NCI-H446 treated with DMSO at 0.1 percent for 48 hours (cell line): Measurements from ENCODE around the gene ULK4.
A peak's percentile ranks its signal among the peaks of the same experiment; 100 is the strongest.

Experiments used
- DNase-seq: peaks from one replicate; lab custom pipeline; 2025; lab: John Stamatoyannopoulos, UW

The ULK4 gene

DNA sequence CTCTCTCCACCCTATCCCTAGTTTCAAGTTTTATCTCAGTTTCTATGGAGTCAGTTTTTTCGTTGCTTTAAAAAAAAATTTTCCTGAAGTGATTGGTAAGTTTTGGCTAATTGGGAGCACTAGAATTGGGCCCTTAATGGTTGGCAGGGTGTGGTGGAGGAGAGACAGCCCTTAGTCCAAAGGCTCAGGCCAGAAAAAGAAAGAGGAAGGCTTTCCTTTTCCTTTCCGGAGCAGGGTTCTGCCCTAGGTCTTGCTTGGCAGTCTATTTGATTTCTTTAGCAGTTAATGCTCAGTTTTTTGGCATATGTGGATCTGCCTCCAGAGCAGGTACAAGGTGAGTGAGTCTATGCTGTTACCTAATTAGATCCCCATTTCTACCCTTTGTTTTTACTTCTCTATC lies 739.9 kb downstream of the ULK4 start:
- DNase-seq = no peak

DNA sequence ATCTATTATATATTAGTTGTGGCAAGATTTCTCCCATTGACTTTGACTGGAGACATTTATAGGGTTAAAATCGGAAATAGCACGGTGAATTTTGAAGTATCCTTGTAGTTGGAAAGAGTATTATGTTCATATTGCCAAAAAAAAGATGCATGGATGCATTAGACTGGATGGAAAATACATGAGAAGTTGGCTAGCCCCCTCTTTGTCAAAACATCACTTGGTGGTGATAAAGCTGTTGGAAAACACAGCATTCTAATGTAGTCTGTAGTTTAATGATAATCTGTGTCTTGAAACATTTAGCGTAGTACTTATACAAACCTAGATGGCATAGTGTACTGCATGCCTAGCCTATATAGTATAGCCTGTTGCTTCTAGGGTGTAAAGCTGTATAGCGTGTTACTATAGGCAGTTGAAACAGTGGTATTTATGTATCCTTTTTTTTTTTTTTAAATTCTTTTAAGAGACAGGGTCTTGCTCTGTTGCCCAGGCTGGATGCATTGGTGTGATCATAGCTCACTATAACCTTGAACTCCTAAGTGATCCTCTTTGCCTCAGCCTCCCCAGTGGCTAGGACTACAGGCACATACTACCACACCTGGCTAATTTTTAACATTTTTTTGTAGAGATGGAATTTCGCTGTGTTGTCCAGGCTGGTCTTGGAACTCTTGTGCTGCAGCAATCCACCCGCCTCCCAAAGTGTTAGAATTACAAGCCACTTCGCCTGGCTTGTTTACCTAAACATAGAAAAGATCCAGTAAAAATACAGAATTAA lies 740.8 kb downstream of the ULK4 start:
- DNase-seq = peak; percentile 1

DNA sequence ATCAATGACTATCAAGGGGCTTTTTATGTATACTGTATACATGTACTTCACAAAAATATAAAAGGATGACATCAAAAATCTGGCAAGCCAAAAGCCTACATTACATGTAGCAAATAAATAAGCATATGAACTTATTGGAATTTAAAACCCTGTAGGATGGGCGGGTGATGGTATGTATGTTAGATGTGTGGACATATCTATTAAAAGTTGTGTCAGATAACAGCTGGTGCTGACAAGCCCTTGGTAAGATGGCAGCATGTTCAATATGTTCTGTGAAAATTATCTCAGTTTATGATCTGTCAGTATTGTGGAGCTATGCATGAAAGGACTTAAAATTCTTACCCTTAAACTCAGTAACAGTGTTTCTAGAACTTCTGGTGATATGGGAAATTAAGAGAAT lies 742.5 kb downstream of the ULK4 start:
- no peak for DNase-seq

DNA sequence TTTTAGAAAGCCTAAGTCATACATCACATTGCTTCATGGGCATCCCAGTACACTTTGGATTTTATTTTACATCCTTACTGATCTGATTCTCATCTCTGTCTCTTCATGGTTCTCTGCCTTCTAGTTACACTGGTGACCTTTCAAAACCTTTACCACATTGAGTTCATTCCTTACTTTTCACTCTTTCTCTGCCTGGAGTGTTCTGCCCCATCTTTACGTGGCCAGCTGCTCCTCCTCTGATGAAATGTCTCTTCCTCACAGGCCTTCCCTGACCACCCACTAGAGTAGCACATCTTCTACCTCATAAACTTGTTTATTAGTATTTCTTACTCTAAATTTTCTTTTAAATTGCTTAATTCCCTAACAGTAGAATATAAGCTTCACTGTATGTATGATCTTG lies 744.9 kb downstream of the ULK4 start:
- DNase-seq = no peak

DNA sequence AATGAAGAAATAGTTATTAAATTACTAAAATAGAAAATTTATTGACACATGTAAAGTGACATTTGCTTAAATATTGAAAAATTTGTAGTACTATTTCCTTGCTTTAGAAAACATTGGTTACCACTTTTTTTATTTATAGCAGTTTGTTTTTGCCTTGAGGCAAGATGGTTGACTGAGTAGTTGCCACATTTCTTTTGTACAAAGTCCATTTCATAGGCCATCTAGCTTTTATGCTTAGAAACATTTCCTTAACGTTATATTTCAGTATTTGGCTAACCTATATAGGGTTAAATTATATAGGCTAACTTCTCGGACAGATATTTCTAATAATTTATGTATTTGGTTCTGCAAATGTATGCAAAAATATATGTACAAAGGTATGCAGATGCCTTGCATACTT lies 745.5 kb downstream of the ULK4 start:
- DNase-seq = no peak

DNA sequence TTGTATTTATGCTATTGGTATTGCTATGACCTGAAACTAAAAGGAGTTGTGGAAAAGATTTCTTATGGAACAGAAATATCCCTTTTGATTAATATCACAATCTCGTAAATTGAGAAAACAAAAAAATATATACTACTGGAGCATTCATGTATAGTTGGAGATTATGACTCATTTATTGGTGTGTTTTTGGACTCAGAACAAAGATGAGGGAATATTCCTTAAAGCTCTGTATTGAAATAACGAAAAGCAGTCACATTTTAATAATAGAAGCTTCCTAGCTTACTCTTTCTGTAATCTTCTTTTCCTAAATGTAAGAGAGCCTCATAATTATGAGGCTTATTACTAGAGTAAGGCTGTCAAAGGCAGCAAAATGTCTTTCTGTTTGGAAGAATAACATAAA lies 748.3 kb downstream of the ULK4 start:
- DNase-seq = no peak

DNA sequence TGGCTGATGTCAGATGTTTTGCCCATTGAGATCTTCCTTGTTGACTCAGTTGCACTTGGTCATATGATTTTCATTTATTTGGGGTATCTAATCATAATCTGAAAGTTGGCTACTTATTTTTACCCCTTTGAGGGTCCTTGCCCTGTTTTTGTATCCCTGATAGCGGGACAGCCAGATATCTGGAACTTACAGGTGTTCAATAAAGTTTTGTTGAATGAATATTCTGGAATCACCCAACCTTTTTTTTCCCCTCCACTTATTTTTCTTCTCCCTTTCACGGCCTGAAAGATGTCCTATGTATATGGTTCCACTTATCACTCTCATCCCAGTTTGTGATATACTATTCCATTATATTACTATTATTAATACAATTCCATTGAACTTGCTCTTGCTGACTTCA lies 749.8 kb downstream of the ULK4 start:
- DNase-seq = no peak

DNA sequence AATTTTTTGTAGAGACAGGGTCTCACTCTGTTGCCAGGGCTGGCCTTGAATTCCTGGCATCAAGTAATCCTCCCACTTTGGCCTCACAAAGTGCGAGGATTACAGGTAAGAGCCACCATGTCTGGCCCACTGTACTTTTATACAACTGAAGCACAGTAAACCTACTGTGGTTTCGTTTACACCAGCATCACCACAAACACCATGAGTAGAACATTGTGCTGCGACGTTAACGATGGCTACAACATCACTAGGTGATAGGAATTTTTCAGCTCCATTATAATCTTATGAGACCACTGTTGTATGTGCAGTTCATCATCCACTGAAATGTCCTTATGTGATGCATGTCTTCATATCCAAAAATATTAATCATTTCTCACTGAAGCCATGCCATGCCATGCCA lies 750.9 kb downstream of the ULK4 start:
- DNase-seq = no peak

DNA sequence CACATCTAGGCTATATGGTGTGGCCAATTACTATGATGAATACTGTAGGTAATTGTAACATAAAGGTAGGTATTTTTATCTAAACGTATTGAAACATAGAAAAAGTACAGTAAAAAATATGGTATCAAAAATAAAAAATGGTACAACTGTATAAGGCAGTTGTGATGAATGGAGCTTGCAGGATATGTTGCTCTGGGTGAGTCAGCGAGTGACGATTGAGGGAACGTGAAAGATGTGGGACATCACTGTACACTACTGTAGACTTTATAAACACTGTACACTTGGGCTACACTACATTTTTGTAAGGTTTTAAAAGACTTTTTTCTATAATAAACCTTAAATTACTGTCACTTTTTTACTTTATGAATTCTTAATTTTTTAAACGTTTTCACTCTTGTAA lies 752.3 kb downstream of the ULK4 start:
- no peak for DNase-seq

DNA sequence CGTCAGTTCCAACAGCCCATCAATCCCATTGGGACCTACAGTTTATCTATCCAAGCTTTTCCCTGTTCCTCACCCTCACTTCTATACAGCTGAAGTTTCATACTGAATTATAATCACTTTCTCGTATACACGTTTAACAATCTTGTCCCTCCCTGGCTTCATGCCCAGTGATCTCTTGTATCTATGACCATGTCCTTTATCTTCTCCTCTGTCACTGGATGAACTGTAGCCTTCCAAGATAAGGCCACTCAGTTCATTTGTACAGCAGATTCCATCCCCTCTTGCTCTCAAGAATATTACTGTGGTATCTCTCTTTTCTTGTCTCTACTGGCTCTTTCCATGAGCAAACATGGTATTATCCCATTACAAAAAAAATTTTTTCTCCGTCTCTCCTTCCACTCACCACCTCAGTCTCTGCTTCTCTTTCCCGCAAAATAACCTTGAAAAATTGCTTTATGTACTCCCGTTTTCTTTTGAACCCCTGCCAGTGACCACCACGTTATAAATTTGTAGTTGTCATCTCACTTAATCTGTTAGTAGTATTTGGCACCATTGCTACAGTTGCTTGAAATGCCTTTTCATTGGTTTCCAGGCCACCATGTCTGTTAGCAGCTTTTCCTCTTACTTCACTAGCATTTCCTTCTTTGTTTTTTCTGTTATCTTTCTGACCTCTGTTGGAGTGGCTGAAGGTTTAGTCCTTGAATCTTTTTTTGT lies 753.2 kb downstream of the ULK4 start:
- DNase-seq = no peak

DNA sequence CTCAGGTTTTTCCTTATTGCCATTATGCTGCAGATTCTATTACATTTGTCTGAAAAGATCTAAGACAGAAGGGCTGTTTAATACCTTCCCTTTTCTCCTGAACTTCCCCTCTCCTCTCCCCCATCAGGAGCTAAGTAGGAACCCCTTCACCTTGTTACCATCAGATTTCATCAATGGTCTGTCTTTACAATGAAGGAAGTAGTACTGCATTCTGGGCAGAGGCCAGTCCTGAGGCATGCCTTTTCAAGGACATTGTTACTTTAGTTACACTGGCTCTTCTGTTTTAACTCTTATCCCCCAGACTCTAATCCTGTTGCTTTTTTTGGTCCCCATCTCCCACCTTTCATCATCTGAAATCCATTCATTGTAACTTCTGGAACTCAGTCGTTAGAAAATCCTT lies 754.5 kb downstream of the ULK4 start:
- DNase-seq = no peak

DNA sequence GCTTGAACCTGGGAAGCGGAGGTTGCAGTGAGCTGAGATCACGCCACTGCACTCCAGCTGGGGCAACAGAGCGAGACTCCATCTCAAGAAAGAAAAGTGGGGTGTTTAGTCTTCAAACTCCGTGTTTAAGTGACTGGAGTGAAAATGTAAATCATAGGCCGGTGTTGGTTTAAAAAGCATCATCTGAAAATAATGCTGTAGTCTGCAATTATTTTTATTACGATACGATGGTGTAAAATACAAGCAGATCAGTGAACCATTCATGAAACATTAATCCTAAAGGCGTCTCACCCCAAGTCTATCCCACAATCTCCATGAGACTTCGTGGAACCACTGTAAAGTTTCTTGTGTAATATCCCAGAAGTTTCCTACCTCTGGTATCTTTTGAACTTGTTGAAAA lies 756.3 kb downstream of the ULK4 start:
- DNase-seq = no peak

DNA sequence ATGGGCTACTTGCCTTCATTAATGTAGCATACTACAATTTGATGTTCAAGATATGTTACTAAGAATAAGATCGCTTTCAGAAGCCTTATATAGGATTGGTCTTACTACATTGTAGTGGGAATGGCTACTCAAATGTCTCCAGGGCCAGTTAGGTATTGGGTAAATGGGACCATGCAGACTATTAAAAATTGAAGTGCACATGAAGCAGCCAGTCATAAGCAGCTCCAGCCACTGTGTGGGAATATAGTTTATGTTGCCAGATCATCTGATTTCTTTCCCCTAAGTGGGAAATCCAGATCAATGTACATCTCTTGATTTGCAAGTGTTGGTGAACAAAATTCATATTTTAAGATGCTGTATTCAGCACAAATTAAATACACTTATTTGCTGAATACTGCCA lies 757.5 kb downstream of the ULK4 start:
- DNase-seq = no peak

DNA sequence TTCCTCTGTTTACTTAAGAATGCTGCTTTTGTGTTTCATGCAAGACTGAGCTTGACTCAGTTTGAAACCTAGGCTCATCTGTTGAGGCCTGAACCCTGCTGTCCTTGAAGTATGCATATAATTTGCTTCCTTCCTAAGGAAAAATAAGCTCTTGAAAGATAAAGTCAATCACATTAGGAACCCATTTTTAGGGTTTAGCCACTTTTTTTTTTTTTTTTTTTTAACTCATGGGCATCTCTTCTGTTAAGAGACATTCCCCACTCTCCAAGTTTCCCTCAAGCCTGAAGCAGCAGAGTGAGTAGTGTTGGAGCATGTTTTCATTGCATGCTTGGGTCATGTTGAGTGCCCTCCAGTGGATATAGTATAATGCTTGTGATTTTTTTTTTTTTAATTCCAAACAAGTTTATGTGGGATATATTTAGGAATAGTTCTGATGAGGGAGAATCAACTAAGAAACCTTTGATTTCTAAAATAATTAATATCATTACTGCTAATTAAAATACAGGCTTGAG lies 759.0 kb downstream of the ULK4 start:
- DNase-seq = peak; percentile 35

DNA sequence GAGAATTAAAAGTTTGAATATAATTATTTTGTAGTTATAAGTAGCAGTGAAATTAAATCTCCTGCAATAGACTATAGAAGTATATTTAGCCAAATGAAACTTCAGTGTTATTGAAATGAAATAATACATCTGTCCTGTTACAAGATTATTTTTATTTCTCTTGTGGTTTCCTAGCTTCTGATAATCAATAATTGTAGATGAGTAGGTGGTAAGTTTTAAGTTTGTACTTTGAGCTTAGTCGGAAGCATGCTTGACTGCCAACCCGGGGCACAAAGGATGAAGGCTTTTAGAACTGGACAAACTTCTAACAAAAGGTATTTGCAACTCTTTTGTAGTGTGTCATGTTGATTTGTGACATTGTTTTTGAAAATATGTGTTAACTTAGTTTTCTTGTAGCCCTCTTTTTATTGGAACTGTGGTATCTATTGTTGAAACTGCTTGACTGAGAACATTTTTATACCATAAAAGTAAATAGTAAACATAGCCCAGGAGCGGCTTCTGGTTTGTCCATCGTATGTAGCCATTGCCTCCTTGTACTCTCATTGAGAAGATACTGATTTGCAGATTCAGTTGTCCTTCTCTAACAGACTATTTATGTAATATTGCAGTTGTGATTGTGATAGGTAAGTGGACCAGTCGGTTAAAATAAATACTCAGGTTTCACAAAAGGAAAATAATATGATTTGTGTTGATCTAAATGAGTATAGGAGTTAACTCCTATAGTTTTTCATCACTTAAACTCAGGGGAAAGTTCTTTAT lies 759.6 kb downstream of the ULK4 start:
- no peak for DNase-seq

DNA sequence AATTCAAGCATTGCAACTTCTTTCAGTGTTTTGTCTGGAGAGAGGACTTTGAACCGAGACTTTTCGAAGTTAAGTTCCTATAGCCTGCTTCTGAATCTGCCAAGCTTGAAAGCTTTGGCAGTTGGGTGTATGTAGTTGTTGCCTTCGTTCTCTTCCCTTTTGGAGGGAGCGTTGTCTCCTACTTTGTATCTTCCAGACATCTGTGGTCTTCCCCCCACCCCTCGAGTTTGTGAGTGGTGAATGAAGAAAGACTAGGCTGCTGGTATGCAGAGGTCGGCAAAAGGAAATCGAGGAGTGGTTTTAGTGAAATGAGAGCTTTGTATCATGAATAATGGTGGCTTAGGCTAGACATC lies 761.3 kb downstream of the ULK4 start:
- DNase-seq = peak; percentile 14

DNA sequence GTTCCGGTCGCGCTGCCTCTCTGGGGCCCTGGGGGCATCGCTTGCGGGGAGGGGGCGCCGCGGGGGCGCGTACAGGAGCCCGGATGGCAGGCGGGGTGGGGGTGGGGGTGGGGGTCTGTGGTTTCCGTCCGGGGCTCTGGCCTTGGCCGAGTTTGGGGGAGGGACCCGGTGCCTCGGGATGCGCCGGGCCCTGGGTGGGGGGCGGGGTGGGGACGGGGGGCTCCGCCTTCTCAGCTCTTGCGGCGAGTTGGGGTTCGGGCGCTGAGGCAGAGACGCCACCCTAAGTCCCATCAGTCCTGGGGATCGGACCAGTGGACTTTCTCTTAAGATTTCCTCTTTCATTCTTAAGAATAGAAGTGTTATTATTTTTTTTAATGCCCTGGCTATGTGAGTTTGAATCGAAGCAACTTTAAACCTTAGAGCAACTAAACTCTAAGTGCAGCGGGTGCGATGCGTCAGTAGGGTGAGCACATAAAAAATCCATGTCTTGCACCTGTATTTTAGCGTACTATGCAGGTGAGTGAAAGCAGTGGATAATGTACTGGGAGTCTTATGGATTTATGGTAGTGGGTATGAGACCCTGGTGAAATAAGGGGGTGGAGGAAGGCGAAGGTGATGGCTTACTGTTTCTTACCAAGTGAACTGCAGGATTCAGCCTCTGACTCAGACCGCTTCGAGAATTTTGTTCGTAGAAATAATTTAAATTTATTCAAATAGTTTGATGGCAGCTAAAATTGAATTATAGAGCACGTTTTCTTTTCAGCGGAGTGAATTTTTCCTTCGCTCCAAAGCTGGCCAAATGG lies 761.8 kb downstream of the ULK4 start:
- DNase-seq = no peak

DNA sequence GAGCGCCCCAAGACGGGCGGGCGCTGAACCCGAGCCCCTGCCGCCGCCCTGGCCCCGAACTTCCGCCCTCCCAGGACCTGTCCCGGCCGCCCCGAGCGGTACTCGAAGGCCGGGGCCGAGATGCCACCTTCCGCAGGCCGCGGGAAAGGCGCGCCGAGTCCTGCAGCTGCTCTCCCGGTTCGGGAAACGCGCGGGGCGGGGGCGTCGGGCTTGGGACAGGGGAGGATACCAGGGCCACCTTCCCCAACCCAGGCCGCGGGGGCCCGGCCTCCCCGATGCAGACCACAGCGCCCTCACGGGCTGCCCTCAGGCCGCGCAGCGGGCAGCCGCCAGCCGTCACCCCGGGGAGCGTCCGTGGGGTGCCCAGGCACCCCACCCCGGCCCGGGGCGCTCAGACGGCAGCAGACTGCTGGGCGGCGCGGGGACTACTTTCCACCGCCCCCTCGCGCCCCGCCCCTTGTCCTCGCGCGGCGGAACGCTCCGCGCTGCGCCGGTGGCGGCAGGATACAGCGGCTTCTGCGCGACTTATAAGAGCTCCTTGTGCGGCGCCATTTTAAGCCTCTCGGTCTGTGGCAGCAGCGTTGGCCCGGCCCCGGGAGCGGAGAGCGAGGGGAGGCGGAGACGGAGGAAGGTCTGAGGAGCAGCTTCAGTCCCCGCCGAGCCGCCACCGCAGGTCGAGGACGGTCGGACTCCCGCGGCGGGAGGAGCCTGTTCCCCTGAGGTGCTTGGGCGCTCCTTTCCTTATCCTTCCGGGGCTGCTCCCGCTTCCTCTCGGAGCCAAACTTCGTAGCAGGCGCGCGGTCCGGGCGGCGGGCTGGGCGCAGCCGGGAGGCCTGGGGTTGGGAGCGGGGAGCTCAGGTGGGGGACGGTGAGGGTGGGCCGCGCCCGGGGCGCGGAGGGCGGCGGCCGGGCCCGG lies 762.7 kb downstream of the ULK4 start, which contains the start of gene CTNNB1:
TSS of gene CTNNB1 (plus strand) at position 556 of the 916 bp plus-strand sequence. CDS start 24,564 bp downstream, outside the sequence.
- DNase-seq = peak; percentile 73

DNA sequence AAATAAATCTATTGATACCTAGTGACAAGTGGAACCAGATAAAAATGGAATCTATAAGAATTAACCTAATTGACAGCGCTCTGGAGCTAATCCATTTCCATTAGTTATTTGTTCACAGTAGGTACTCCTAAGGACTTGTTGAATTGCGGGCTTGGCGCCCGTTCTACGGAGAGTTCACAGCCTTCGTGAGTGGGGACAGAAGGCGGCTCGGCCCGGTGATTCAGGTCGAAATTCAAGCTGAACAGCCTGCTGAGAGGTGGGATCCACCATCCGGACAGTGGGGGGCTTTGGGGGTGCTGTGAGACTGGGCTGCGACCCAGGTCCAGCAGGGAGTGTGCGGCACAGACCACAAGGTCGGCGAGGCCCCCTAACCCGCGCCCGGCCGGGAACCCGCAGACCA lies 763.4 kb downstream of the ULK4 start:
- no peak for DNase-seq

DNA sequence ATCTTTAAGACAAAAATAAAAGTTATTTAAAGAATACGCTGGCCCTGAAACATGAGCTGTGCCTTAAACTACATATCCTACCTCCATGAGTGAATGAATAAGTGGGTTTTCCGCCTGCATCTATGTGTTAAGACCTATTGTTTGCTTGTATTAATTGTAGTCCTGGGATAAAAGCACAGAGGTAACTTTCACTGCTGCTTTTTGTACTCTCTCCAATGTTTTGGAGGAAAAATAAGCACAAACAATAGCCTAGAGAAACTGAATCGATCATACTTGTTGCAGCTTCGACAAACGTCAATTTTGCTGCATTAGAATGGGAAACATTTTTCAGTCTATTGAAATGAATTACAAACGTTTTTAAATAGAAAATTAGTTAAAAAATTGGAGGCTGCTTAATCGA lies 763.9 kb downstream of the ULK4 start:
- DNase-seq = no peak
